HuH-7 (cell line): Measurements from ENCODE around the gene MTFMT.
"Not testable (repeated sequence)": the region's sequence is repeated elsewhere in the genome, so short reads cannot be mapped to it uniquely, and the experiment has no call there.

Experiments used
- DNase-seq: peaks from one replicate; pipeline ENCODE4 v3.0.0; 2011; ENCODE audit warnings: low spot score

The MTFMT gene

DNA sequence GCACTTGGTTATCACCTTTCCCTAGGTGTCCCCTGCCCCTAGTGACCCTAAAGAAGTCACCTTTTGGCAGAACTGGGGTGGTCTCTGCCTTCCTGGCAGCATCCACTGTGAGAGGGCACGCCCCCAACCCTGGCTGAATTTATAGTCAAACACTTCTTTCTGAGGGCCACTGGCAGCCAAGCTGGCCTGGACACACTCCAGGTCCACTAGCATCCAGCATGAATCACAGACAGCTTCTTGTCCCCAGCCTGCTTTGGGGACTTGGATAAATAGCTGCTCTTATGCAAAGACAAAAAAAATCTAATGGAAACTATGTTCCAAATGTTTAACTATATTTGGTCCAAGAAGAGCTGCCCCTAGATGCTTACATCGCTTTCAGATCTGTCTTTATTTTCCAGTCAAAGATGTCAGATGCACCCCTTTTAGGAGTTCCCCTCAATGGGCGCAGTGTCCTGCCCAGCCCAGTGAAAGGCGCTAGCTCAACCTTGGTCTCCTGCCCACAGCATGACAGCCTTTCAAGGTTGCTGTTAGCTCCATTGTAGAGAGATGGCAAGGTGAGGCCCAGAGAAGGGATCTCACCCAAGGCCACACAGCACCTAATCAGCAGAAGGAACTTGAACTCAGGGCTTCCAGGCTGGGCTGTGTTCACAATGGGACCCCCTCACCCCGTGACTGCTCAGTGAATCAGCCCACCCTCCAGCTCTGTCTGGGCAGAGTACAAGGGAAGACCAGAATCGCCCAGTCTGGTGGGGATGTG is 31.4 kb upstream of the MTFMT start:
- no peak for DNase-seq

DNA sequence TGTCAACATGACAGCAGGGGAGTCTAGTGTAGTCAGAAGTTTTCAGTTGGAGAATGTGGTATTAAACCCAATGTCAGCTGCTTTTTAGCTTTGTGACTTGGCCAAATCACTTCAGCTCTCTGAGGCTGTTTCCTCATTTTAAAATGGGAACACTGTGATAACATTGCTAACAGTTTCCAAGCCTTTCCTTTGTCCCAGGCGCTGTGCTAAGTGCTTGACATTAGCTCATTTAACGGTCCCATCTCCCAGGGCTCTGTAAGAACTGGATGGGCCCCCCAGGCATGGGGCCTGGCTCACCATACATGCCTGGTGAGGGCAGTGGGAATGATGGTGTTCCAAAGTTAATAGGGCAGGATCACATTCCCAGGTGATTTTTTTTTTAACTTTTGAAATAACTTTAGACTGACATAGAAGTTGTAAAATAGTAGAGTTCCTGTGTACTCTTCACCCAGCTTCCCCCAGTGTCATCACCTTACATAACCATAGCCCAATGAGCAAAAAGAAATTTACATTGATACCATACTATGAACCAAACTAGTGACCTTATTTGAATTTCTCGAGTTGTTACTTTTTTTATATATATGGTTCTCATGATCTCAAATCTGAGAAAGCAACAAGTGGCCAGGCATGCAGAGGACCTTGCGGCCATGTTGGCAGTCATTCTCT is 30.6 kb upstream of the MTFMT start:
- no peak for DNase-seq

DNA sequence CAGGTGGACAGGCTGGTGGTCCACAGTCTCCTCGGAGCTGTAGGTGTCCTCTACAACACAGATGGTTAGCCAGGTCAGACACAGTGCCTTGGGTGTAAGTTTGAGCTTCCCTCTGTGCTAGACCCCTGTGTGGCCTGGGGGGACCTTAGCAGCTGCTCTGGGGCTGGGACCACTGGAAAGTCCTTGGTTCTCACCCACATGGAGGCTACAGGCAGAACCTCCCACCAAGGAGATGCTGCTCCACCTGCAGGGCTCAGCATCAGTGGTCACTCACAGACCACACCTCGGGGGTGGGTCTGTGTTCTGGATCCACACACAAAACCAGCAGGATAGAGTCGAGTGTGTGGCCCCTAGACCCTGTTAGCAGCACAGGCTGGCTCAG is 29.9 kb upstream of the MTFMT start:
- DNase-seq = no peak

DNA sequence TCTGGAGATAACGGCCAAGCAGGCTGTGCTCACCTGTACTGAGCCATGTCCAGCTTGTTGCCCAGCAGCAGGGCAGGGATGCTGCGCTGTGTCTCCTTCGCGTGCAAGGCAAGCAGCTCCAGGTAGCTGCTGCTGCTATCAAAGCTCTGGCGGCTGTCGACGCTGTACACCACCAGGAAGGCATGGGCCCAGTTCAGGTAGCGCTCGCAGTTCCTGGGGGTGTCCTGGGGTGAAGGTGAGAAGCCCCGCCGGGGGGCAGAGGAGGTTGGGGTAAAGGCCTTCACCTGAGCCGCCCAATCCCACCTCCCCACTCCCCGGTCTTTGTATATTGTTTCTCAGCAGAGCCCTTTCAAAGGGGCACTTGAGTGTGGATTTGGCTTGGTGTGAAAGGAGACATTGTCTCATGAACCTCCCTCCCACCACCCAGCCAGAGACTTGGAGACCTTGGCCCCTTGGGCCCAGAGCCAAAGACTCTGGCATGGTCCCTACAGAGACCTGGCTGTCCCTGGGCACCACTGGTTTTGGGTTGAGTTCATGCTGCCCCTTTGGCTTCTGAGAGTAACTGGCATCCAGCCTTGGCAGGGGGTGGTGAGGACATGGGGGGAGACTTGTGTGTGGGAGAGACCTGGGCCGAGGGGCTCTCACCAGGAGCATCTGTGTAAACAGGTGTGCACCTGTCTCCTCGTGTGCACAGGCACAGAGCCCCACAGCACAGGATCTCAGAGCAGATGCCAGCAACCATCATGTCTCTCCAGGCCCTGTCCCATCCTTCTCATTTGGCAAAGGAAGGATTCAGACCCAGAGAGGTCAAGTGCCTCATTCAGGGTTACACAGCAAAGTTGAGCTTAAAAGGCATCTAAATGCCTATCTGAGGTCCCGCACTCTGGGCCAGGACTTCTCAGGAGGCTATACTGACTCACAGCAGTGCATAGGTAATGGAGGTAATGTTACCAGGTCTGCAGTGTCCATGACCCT is 29.2 kb upstream of the MTFMT start:
- DNase-seq = no peak

DNA sequence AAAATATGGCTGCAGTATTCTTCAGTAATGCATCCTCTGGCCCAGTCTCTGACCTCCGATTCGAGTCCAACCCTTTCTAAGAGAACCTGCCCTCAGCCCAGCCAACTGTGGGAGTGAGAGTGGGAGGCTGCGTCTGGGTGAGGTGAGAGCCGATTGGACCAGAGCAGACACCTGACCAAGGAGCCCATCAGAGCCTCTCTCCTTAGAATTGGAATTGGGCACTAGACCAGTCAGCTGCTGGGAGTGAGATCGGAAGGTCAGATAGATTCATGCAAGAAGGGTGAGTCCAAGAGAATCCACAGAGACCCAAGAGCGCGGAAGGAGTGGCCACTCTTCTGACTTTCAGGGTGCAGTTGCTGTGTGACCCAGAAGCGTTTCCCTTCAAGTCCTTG is 28.1 kb upstream of the MTFMT start:
- DNase-seq = no peak

DNA sequence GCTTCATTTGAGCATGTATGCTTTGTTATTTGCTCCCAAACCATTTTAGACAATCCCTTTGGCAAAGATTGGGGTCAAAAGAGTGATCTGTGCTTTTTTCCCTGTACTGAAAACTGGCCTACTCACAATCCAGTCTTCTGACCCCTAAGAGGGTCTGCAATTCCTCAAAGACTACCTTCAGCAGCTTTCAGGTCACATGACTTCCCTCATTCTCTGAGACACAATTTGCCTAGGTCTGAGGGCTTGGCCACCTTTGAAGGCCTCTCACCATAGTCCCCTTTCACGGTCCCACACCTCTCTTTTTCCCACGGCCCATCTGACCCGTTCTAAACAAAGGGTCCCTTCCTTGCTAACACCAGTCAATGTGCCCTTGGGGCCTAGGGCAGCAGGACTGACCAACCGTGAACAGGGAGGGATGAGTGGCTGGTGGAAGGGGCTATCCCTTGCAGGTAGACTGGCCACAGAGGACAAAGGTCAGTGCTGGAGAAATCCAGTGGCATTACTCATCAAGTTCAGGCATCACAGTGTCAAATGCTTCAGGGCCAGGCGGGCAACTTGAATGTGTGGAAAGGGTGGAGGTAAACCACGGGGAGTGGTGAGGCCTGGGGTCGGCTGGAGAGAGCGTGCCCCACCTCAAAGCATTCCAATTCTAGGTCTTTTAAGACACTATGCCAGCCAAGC is 27.6 kb upstream of the MTFMT start:
- DNase-seq = peak; percentile 91

DNA sequence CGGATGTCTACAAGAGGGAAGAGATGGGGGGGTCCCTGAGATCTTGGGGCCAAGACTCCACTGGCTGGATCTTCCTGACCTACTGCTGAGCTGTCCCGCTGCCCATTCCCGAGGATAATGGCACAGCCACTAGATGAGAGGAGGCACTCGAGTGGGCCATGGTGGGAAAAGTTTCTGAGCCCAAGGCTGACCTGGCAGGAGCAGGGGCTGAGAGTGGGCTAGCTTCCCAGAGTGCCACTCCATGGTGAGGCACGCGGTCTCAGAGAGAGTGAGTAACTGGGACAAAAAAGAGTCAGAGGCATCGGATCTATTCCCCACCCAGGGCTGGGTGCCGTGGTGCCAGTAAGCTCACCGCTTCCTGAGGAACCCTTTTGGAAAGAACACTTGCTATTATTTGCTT is 26.7 kb upstream of the MTFMT start:
- no peak for DNase-seq

DNA sequence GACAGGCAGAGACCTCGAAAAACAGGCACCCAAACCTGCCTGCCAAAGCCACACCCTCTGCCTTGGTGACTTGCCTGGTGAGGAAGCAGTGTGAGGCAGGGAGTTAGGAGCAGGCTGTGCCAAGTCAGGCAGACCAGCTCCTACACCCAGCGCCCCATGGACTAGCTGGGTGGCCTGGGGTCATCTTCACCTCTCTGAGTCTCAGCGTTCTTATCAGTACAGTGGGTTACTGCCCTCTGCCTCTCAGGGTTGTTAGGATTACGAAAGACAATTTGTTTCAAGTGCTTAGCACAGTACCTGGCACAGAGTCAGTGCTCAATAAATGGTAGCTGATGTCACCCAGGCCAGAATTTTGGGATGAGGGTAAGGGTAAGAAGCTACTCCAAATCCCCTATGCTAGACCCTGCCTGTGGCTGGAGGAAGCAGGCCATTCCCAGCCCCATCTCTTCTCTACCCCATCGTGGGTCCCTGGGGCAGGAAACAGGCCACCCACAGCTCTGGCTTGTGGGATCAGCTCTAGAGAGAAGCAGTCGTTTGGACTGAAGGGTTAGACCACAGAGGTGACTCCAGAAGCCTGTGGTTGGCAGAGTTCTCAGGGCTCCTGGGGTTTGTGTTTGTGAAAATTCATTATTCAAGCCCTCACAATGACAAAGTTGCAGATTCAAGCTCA is 25.9 kb upstream of the MTFMT start:
- peak; percentile 59 for DNase-seq

DNA sequence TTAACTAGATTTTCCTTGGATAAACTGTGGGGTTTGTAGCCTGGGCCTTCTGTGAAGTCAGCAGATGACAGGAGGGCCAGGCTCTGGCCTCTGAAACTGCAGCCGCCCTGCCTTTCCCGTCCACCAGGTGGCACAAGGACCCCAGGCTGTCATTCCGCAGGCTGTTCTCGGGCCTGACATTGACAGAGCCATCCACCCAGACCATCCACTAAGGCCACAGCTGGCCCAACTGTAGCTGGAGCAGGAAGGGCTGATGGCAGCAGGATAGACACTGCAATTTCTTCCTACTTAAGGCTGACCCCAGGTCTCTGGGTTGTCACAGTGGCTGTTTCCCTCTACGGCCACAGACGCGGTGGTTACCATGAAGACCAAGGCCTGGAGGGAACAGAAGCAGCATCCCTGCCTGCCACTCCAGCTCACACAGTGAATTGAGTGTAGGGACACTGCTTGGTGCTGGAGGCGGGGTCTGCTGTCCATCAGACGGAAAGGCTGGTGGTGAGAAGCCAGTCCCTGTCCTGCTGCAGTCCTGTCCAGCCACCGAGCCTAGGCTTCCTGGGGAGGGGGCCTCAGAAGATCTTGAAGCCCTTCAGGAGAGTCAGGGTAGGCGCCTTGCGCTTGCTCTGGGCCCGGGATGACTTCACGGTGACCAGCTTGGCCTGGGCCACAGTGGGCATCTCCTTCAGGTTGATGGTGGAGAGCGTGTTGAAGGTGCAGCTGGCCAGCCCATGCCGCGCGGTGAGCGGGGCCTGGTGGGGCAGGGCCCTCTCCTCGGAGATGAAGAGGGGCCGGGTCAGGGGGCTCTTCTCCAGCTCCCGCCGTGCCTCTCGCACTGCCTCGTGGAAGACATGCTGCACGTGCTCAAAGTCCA is 25.1 kb upstream of the MTFMT start:
- DNase-seq = peak; percentile 92

DNA sequence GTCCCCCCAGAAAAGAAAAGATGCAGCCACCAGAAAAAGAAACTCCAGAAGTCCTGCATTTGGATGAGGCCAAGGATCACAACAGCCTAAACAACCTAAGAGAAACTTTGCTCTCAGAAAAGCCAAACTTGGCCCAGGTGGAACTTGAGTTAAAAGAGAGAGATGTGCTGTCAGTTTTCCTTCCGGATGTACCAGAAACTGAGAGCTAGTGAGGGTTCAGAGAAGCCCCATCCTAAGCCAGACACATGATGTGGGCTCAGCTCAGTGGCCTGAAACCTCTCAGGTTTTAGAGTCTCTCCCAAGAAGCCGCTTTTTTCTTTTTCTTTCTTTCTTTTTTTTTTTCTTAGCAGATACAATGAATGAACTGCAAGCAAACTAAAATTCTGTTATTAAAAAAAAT is 23.5 kb upstream of the MTFMT start:
- no peak for DNase-seq

DNA sequence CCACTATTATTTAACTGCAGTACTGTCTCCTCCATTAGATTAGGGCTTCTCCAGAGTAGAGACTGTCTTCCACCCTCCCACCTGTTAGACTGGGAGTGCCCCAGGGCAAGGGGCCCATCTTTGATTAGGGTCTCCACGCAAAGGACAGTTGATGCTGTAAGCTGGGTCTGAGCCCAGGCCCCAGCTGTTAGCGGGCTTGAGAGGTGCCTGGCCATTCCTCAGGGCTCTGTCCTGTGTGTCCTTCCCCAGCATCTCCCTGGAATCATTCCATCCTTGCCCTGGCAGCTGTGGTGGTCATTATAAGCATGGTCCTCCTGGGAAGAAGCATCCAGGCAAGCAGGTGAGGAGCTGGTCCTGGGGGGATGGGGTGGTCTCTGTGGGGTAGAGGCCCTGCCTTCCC is 21.8 kb upstream of the MTFMT start:
- DNase-seq = no peak

DNA sequence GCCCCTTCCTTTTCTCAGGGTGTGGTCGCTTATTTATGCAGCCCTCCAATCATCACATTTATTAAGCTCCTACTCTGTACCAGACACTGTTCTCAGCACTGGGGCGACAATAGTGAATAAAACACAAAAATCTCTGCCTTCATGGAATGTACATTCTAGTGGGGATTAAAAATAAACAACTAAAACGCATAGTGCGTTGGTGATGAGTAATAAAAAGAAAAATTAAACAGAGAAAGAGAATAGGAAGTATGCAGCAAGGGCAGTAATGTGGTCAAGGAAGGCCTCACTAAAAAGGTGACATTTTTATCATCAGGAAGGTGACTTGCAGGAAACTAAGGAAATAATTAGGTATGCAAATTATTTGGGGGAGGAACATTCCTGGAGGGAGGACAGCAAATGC is 20.8 kb upstream of the MTFMT start:
- DNase-seq = no peak

DNA sequence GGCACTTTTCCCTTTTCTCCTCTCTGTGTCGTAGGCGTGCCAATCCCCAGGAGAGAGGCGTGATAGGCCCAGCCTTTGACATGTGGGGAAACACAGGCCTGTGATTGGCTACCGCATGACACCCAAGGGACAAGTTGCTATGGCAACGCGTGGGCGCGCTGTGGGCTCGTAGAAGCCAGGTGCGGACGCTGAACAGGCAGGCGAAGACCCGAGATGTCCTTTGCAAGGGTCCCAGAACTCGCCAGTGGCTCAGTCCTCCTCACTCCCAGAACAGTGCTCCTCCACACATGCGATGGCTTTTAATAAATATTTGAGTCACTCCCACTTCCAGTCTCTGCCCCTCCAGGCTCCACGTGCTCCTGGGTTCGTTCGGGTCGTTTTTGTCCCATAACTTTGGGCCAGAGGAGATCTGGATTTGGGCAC is 20.0 kb upstream of the MTFMT start:
- DNase-seq = no peak

DNA sequence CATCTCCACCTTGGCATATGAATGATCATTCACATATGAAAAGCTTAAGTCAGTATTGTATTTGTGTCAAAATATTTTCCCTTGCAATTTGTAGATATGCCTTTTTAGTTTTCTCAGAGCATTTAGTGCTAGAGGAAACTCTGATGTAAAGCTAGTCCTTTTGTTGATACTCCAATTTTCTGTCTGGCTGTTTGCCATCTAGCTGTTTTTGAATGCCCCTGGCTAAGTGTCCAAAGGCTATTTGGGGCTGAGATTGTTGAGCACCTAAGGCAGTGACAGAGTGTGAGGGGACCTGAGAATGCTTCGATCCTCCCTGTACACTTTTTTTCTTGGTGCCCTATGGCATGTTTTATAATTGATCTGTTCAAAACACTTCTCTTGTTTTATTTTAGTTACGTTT is 18.8 kb upstream of the MTFMT start:
- no peak for DNase-seq

DNA sequence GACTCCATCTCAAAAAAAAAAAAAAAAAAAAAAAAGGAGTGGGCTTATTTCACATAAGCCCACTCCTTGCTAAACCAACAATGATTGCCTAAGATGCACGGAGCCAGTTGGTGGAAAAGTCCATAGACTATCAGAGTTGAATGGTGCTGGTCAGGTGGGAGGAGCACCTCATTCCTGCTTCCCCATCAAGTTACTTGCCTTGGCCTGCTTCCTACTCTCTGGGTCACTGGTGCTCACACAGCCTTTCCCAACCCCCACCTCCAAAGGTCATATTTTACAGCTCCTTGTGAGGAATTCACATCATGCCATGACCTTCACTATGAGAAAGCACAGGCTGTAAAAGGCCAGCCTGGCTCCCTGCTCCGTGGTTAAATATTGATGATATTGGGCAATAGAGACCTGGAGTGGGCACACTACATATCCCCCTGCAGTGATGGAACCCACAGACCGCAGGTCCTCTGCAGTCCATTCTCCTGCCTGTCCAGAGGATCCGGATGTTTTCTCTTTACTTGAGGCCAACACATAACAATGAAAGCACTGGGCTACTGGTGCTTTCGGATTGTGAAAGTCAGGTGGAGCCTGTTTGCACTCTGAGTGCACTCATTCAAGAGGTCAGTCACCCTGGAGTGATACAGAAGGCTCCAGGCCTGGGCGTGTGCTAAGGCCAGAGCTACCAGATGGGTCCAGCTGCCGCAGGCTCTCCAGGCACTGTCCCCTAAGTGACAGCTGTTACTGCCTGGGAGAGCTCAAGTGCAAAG is 15.5 kb upstream of the MTFMT start, which contains the start of gene SLC51B:
TSS of gene SLC51B (plus strand) at position 664 of the 758 bp plus-strand sequence. CDS start 4,618 bp downstream, outside the sequence.
- DNase-seq = peak; percentile 77

DNA sequence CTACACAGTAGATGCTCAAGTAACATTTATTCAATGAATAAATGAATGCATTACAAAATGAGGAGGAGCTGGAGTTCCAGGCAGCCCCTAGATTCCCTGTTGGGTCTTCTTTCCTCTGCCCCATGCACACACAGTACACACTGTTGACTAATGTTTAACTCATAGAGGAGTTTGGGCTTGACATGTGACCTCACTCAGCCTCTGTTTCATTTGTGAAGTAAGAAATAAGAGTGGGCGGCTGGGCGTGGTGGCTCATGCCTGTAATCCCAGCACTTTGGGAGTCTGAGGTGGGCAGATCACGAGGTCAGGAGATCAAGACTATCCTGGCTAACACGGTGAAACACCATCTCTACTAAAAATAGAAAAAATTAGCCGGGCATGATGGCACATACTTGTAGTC is 14.8 kb upstream of the MTFMT start:
- not testable (repeated sequence) for DNase-seq

DNA sequence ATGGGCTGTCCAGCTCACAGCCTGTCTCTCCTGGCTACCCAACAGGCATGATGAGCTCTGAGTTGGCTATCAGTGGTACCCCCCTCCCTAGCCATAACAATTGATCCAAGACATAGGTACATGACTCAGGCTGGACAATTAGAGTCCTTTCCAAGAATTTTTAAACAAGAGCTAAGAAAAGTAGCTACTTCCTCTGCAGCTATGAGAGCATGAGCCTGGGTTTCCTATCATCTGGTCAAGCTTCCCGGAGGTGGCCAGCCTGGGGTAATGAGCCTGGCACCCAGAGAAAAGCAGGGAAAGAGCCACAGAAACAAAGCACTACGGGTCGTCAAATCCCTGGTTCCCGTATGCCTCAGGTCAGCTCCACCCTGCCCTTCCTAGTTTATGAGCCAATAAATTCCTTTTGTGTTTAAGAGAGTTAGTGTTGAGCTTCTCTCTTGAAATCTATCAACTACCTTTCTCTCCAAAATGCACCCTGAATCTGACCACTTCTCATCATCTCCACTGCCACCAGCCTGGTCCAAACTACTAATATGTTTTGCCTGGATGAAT is 13.4 kb upstream of the MTFMT start:
- no peak for DNase-seq

DNA sequence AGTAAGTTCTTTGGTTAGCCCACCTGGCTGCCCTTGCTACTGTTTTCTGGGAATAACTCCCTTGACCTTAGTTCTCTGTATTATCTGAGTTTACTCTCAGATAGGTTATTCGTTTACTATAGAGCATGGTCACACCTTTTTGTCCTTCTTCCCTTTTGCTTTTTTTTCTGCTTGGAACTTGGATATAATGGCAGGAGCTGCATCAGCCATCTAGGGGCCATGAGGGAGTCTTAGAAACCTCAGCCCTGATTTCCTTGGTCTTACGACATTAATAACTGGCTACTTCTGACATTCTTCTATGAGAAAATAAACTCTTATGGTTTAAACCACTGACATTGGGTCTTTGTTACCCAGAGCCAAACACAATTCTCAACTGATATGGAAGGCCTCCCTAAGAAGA is 12.3 kb upstream of the MTFMT start:
- no peak for DNase-seq

DNA sequence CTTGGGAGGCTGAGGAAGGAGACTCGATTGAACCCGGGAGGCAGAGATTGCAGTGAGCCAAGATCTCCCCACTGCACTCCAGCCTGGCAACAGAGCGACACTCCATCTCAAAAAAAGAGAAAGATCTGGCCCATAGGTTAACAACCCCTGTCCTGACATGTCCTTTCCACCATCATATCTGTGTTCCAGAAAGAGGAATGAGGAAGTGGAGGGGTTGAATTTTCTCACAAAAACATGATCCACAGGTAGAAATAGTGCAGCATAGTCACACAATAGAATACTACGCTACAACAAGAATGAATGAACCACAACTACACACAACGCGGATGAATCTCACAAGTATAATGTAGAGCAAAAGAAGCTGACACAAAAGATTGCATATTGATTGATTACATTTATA is 11.0 kb upstream of the MTFMT start:
- DNase-seq = no peak
